K562 (cell line): ENCODE data around the gene STUM. TPM values are rescaled to one million over a fixed set of nuclear protein-coding genes. Genes with fewer than 3 reads are reported as not detected.

Experiments
- EGR1 ChIP-seq: fragments of 450-650 bp; conservative IDR thresholded peaks from 2 replicates; pipeline ENCODE4 v1.6.1; 2017; ENCODE audit warnings: mild to moderate bottlenecking
- FOXA3 ChIP-seq, 2 experiments: fragments of 450-650 bp in 1 of 2; sonication (generic) in 1 of 2; formaldehyde crosslinking; IDR thresholded peaks in 1 of 2; conservative IDR thresholded peaks in 1 of 2; 2 replicates each; pipeline versions ENCODE4 v1.4.0 to v1.8.0; 2020 to 2022; ENCODE audit warnings: mild to moderate bottlenecking in 2 of 2, missing genetic modification reagents in 1 of 2
- KLF16 ChIP-seq: IDR thresholded peaks from 2 replicates; pipeline ENCODE4 v1.6.1; 2016; ENCODE audit warnings: antibody characterized with exemption
- NCOR1 ChIP-seq: fragments of 450-650 bp; IDR thresholded peaks from 2 replicates; pipeline ENCODE4 v1.6.1; 2016; ENCODE audit warnings: mild to moderate bottlenecking, moderate library complexity
- PTRF ChIP-seq: fragments of 450-650 bp; IDR thresholded peaks from 2 replicates; pipeline ENCODE4 v1.6.1; 2016; ENCODE audit warnings: mild to moderate bottlenecking, missing genetic modification characterization, missing compliant biosample characterization
- RAD21 ChIP-seq, 2 experiments: fragments of 250-450 bp in 1 of 2; fragments of 450-650 bp in 1 of 2; sonication (Bioruptor Pico) in 1 of 2; formaldehyde crosslinking in 1 of 2; IDR thresholded peaks in 1 of 2; conservative IDR thresholded peaks in 1 of 2; 2 replicates each; pipeline versions ENCODE4 v1.4.0 to v1.8.0; 2020 to 2022; ENCODE audit warnings: mild to moderate bottlenecking in 2 of 2, moderate library complexity in 1 of 2
- SIN3A ChIP-seq, 2 experiments: fragments of 150-350 bp in 1 of 2; IDR thresholded peaks; 2 replicates each; pipeline ENCODE4 v1.6.1; 2011 to 2016; ENCODE audit warnings: borderline replicate concordance in 2 of 2, low read depth in 2 of 2, low read length in 2 of 2, mild to moderate bottlenecking in 2 of 2, moderate library complexity in 2 of 2; ENCODE audit not compliant: control insufficient read depth in 1 of 2
- ZNF133 ChIP-seq: fragments of 250-450 bp; sonication (Bioruptor Pico); IDR thresholded peaks from 2 replicates; pipeline ENCODE4 v1.4.0; 2020; ENCODE audit warnings: mild to moderate bottlenecking
- ZNF384 ChIP-seq: IDR thresholded peaks from 2 replicates; pipeline ENCODE4 v1.6.1; 2012; ENCODE audit warnings: low read depth, low read length, improper control_type of control experiment
- ZNF41 ChIP-seq: fragments of 250-450 bp; sonication (Bioruptor Pico); conservative IDR thresholded peaks from 2 replicates; pipeline ENCODE4 v1.4.0; 2020; ENCODE audit warnings: mild to moderate bottlenecking
- ZNF584 ChIP-seq: fragments of 200-800 bp; sonication (Bioruptor generic); IDR thresholded peaks from 2 replicates; pipeline ENCODE4 v1.6.1; 2016; ENCODE audit warnings: low read depth, mild to moderate bottlenecking, missing genetic modification characterization, missing compliant biosample characterization
- ZNF586 ChIP-seq: fragments of 450-650 bp; formaldehyde crosslinking; conservative IDR thresholded peaks from 2 replicates; pipeline ENCODE4 v1.4.0; 2020; ENCODE audit warnings: mild to moderate bottlenecking, moderate library complexity
- polyA plus RNA-seq, 8 experiments: library from polyadenylated mRNA; depleted of rRNA in 4 of 8; stranded (reverse) in 5 of 8; unstranded in 3 of 8; fragments of >200 nt; fragmentation: Nextera tagmentation in 2 of 8; fragmentation: Illumina TruSeq in 1 of 8; extraction: Ambion mirVana in 2 of 8; extraction: Trizol in 1 of 8; gene quantifications; 2 replicates each; pipeline versions ENCODE4 v1.2.1 to v1.2.3, GENCODE V29; 2011 to 2014; ENCODE audit warnings: inconsistent platforms in 1 of 8, missing spikeins in 1 of 8
- total RNA-seq, 7 experiments: library from RNA; depleted of rRNA in 6 of 7; stranded (reverse); fragments of >200 nt in 6 of 7; fragmentation: Illumina TruSeq in 2 of 7; extraction: Trizol in 2 of 7; gene quantifications; 2 replicates each; pipeline versions ENCODE4 v1.2.1 to v1.2.3, GENCODE V29; 2011 to 2021; ENCODE audit warnings: low replicate concordance in 1 of 7
- TF ChIP-seq, protein P1 (sequence below), 3 experiments: fragments of 200-800 bp in 1 of 3; fragments of 250-450 bp in 1 of 3; fragments of 450-650 bp in 1 of 3; sonication (Bioruptor Pico) in 1 of 3; sonication (Bioruptor generic) in 1 of 3; formaldehyde crosslinking in 1 of 3; IDR thresholded peaks; 2 replicates each; pipeline versions ENCODE4 v1.6.1 to v1.8.0; 2016 to 2022; ENCODE audit warnings: mild to moderate bottlenecking in 2 of 3, missing genetic modification characterization in 2 of 3, missing compliant biosample characterization in 1 of 3, moderate library complexity in 1 of 3
- TF ChIP-seq, protein P2 (sequence below): fragments of 250-450 bp; sonication (Bioruptor Pico); IDR thresholded peaks from 2 replicates; pipeline ENCODE4 v1.8.0; 2021; ENCODE audit warnings: moderate library complexity, mild to moderate bottlenecking, inconsistent platforms
- TF ChIP-seq, protein P3 (sequence below): sonication (generic); formaldehyde crosslinking; IDR thresholded peaks from 2 replicates; pipeline ENCODE4 v1.8.1; 2023; ENCODE audit warnings: mild to moderate bottlenecking, missing genetic modification reagents
- TF ChIP-seq, protein P4 (sequence below): fragments of 450-650 bp; formaldehyde crosslinking; IDR thresholded peaks from 2 replicates; pipeline ENCODE4 v1.4.0; 2020; ENCODE audit warnings: mild to moderate bottlenecking, mixed read lengths
- TF ChIP-seq, protein P5 (sequence below): fragments of 250-450 bp; sonication (Bioruptor Pico); IDR thresholded peaks from 2 replicates; pipeline ENCODE4 v1.8.0; 2022; ENCODE audit warnings: inconsistent platforms, mild to moderate bottlenecking, moderate library complexity, borderline replicate concordance
- TF ChIP-seq, protein P6 (sequence below): fragments of 450-650 bp; IDR thresholded peaks from 2 replicates; pipeline ENCODE4 v1.6.1; 2016

STUM gene
- total and polyA plus RNA-seq, 9 of the 15 experiments (the other 6 are each of a cell fraction or from before 2014, with no cell fraction given) = not detected

DNA sequence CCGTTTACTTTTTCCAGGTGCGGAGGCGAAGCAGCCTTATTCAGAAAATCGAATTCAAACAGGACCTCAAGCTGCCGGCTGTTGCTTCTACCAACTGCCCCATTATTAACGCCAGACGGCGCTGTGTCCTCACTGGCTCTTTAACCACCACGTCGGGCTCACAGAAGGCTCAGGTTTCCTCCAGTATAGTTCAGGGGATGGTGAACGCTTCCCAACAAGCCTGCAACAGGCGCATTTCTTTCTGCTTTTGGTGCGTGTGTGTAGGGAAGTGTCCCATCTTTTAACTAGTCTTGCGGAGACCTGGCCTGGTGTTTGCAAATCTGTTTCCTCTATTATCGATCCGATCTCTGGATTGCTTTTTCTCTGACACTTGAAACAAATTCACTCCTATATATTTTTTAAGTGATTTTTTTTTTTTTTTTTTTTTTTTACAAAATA is 791 bp upstream of the STUM start (continued):
- TF ChIP-seq SIN3A (IDR thresholded peaks at IDR 0.05; ENCODE audit: borderline replicate concordance in 2 of 2, control insufficient read depth in 1 of 2, low read depth in 2 of 2, low read length in 2 of 2) (no peak), RAD21 (CRISPR knock-in tag; conservative IDR thresholded peaks at IDR 0.05 in 1 of 2, IDR thresholded peaks at IDR 0.05 in 1 of 2) (peak; percentile 86 to 88), ZNF41 (CRISPR knock-in tag) (no peak), ZNF586 (CRISPR knock-in tag) (no peak), ZNF133 (CRISPR knock-in tag) (no peak), FOXA3 (CRISPR knock-in tag; conservative IDR thresholded peaks at IDR 0.05 in 1 of 2, IDR thresholded peaks at IDR 0.05 in 1 of 2) (no peak), NCOR1 (no peak), EGR1 (no peak), ZNF584 (CRISPR knock-in tag) (no peak), PTRF (tag) (no peak), KLF16 (peak; percentile 50; the same call in 1 of the 2 replicates), ZNF384 (0 out of 2 replicates have a peak, but pooled peaks have one; percentile 4)
- TF ChIP-seq, protein P1, sequence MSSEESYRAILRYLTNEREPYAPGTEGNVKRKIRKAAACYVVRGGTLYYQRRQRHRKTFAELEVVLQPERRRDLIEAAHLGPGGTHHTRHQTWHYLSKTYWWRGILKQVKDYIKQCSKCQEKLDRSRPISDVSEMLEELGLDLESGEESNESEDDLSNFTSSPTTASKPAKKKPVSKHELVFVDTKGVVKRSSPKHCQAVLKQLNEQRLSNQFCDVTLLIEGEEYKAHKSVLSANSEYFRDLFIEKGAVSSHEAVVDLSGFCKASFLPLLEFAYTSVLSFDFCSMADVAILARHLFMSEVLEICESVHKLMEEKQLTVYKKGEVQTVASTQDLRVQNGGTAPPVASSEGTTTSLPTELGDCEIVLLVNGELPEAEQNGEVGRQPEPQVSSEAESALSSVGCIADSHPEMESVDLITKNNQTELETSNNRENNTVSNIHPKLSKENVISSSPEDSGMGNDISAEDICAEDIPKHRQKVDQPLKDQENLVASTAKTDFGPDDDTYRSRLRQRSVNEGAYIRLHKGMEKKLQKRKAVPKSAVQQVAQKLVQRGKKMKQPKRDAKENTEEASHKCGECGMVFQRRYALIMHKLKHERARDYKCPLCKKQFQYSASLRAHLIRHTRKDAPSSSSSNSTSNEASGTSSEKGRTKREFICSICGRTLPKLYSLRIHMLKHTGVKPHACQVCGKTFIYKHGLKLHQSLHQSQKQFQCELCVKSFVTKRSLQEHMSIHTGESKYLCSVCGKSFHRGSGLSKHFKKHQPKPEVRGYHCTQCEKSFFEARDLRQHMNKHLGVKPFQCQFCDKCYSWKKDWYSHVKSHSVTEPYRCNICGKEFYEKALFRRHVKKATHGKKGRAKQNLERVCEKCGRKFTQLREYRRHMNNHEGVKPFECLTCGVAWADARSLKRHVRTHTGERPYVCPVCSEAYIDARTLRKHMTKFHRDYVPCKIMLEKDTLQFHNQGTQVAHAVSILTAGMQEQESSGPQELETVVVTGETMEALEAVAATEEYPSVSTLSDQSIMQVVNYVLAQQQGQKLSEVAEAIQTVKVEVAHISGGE (CRISPR knock-in tag; IDR thresholded peaks at IDR 0.05) = no peak
- TF ChIP-seq, protein P2, sequence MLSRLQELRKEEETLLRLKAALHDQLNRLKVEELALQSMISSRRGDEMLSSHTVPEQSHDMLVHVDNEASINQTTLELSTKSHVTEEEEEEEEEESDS (CRISPR knock-in tag) = no peak
- TF ChIP-seq, protein P3, sequence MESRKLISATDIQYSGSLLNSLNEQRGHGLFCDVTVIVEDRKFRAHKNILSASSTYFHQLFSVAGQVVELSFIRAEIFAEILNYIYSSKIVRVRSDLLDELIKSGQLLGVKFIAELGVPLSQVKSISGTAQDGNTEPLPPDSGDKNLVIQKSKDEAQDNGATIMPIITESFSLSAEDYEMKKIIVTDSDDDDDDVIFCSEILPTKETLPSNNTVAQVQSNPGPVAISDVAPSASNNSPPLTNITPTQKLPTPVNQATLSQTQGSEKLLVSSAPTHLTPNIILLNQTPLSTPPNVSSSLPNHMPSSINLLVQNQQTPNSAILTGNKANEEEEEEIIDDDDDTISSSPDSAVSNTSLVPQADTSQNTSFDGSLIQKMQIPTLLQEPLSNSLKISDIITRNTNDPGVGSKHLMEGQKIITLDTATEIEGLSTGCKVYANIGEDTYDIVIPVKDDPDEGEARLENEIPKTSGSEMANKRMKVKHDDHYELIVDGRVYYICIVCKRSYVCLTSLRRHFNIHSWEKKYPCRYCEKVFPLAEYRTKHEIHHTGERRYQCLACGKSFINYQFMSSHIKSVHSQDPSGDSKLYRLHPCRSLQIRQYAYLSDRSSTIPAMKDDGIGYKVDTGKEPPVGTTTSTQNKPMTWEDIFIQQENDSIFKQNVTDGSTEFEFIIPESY (CRISPR knock-in tag) = no peak
- TF ChIP-seq, protein P4, sequence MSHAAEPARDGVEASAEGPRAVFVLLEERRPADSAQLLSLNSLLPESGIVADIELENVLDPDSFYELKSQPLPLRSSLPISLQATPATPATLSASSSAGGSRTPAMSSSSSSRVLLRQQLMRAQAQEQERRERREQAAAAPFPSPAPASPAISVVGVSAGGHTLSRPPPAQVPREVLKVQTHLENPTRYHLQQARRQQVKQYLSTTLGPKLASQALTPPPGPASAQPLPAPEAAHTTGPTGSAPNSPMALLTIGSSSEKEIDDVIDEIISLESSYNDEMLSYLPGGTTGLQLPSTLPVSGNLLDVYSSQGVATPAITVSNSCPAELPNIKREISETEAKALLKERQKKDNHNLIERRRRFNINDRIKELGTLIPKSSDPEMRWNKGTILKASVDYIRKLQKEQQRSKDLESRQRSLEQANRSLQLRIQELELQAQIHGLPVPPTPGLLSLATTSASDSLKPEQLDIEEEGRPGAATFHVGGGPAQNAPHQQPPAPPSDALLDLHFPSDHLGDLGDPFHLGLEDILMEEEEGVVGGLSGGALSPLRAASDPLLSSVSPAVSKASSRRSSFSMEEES (CRISPR knock-in tag) = no peak
- TF ChIP-seq, protein P5, sequence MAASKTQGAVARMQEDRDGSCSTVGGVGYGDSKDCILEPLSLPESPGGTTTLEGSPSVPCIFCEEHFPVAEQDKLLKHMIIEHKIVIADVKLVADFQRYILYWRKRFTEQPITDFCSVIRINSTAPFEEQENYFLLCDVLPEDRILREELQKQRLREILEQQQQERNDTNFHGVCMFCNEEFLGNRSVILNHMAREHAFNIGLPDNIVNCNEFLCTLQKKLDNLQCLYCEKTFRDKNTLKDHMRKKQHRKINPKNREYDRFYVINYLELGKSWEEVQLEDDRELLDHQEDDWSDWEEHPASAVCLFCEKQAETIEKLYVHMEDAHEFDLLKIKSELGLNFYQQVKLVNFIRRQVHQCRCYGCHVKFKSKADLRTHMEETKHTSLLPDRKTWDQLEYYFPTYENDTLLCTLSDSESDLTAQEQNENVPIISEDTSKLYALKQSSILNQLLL (CRISPR knock-in tag) = no peak
- TF ChIP-seq, protein P6, sequence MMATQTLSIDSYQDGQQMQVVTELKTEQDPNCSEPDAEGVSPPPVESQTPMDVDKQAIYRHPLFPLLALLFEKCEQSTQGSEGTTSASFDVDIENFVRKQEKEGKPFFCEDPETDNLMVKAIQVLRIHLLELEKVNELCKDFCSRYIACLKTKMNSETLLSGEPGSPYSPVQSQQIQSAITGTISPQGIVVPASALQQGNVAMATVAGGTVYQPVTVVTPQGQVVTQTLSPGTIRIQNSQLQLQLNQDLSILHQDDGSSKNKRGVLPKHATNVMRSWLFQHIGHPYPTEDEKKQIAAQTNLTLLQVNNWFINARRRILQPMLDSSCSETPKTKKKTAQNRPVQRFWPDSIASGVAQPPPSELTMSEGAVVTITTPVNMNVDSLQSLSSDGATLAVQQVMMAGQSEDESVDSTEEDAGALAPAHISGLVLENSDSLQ = no peak
